ENCODE data around the gene VAV2. TPM values are rescaled to one million over a fixed set of nuclear protein-coding genes. Genes with fewer than 3 reads are reported as not detected.
"Not testable (repeated sequence)": the region's sequence is repeated elsewhere in the genome, so short reads cannot be mapped to it uniquely, and the experiment has no call there.

The VAV2 gene
- total RNA-seq, 4 donors from 2014 or later, result 9.1 to 13.5 (median 10.1) TPM

GRCh38 chr9:133905493-133905892 is 86.6 kb downstream of the VAV2 start:
- no peaks in the 10 kb centered on the region for H3K27me3 ChIP-seq
- no peak overlapping the region for H3K27ac ChIP-seq (replicated peaks in 1 of 4)
- 97% methylated on average over 6 of the region's 6 CpGs for WGBS
- H3K4me1 ChIP-seq, result peaks cover 0 to 18% (median 7%) of the 10 kb centered on the region in 4 donors
- intact Hi-C loops (cut with DNase I), result no loop called here
- H3K4me3 ChIP-seq, result no peak overlapping the region
- DNase-seq (ENCODE audit: extremely low spot score), result no peak
- H3K36me3 ChIP-seq, result no peaks in the 10 kb centered on the region
- no peak for TF ChIP-seq CTCF (IDR thresholded peaks at IDR 0.05)
- TF ChIP-seq POLR2A (IDR thresholded peaks at IDR 0.05; ENCODE audit: low read depth), result no peak
- H3K9me3 ChIP-seq, result no peaks in the 10 kb centered on the region

- intact Hi-C loops (cut with DNase I), result no loop called here
- WGBS, result 61% methylated on average over 12 of the region's 29 CpGs
- no peak for TF ChIP-seq POLR2A (IDR thresholded peaks at IDR 0.05; ENCODE audit: low read depth)
- no peak for TF ChIP-seq POLR2AphosphoS5 (IDR thresholded peaks at IDR 0.05)
- no peak for TF ChIP-seq CTCF (IDR thresholded peaks at IDR 0.05)
- no peak for TF ChIP-seq EP300 (IDR thresholded peaks at IDR 0.05)
Measured at GRCh38 chr9:133904346-133905090, 87.6 kb downstream of the VAV2 start.

GRCh38 chr9:133901184-133901835 is 90.8 kb downstream of the VAV2 start:
- intact Hi-C loops (cut with DNase I), result no loop called here
- no peaks in the 10 kb centered on the region for H3K9me3 ChIP-seq
- H3K4me3 ChIP-seq, result no peak overlapping the region

More at GRCh38 chr9:133904346-133905090, 87.6 kb downstream of the VAV2 start:
- H3K36me3 ChIP-seq, result no peaks in the 10 kb centered on the region
- no peak overlapping the region for H3K4me3 ChIP-seq
- no peaks in the 10 kb centered on the region for H3K27me3 ChIP-seq
- no peak overlapping the region for H3K27ac ChIP-seq (replicated peaks in 1 of 4)
- H3K4me1 ChIP-seq, result peaks cover 0 to 18% (median 7%) of the 10 kb centered on the region in 4 donors
- no peak for DNase-seq (ENCODE audit: extremely low spot score)
- no peaks in the 10 kb centered on the region for H3K9me3 ChIP-seq

GRCh38 chr9:133897675-133898074 is 94.4 kb downstream of the VAV2 start:
- TF ChIP-seq EP300 (IDR thresholded peaks at IDR 0.05) (no peak), POLR2AphosphoS5 (IDR thresholded peaks at IDR 0.05) (no peak), CTCF (IDR thresholded peaks at IDR 0.05) (no peak), POLR2A (IDR thresholded peaks at IDR 0.05; ENCODE audit: low read depth) (no peak)
- 62% methylated on average over 5 of the region's 7 CpGs for WGBS
- Histone ChIP-seq H3K27me3 (no peaks in the 10 kb centered on the region), H3K4me3 (no peak overlapping the region), H3K9me3 (no peaks in the 10 kb centered on the region), H3K36me3 (peaks cover 0 to 5% (median 2%) of the 10 kb centered on the region in 4 donors), H3K4me1 (peaks cover 0 to 7% (median 5%) of the 10 kb centered on the region in 4 donors), H3K27ac (replicated peaks in 1 of 4) (no peak overlapping the region)
- intact Hi-C loops (cut with DNase I), result no loop called here
- no peak for DNase-seq (ENCODE audit: extremely low spot score)

More at GRCh38 chr9:133901184-133901835, 90.8 kb downstream of the VAV2 start:
- Histone ChIP-seq H3K36me3 (no peaks in the 10 kb centered on the region), H3K4me1 (peaks cover 0 to 9% (median 6%) of the 10 kb centered on the region in 4 donors), H3K27ac (replicated peaks in 1 of 4) (no peak overlapping the region), H3K27me3 (no peaks in the 10 kb centered on the region)
- no peak for DNase-seq (ENCODE audit: extremely low spot score)
- 92% methylated on average over 9 of the region's 18 CpGs for WGBS
- TF ChIP-seq POLR2AphosphoS5 (IDR thresholded peaks at IDR 0.05) (no peak), EP300 (IDR thresholded peaks at IDR 0.05) (no peak), CTCF (IDR thresholded peaks at IDR 0.05) (no peak), POLR2A (IDR thresholded peaks at IDR 0.05; ENCODE audit: low read depth) (no peak)

- H3K4me3 ChIP-seq; H3K4me1 ChIP-seq; H3K9me3 ChIP-seq; H3K36me3 ChIP-seq; H3K27ac ChIP-seq (replicated peaks in 1 of 4); intact Hi-C loops (cut with DNase I); H3K27me3 ChIP-seq; DNase-seq (ENCODE audit: extremely low spot score): not testable (repeated sequence)
- WGBS, result 93% methylated on average over 13 of the region's 13 CpGs
Measured at GRCh38 chr9:133896007-133896406, 96.1 kb downstream of the VAV2 start.

Measured in esophagus muscularis mucosa (tissue), 4 donors.